HUES6 (cell line): ENCODE data around the gene CCDC70.

Experiments used
- H3K27ac ChIP-seq: 2 replicates; pipeline ENCODE4 v1.7.0; 2013; ENCODE audit warnings: low read depth, mild to moderate bottlenecking, low read length, inconsistent platforms
- H3K27me3 ChIP-seq: 2 replicates; pipeline ENCODE4 v1.6.1; 2013; ENCODE audit warnings: low read length; ENCODE audit not compliant: control insufficient read depth, insufficient read depth
- H3K36me3 ChIP-seq: 2 replicates; pipeline ENCODE4 v1.6.1; 2013; ENCODE audit warnings: low read length; ENCODE audit not compliant: control insufficient read depth, insufficient read depth
- H3K4me1 ChIP-seq: 2 replicates; pipeline ENCODE4 v1.6.1; 2013; ENCODE audit warnings: low read length; ENCODE audit not compliant: control insufficient read depth, insufficient read depth
- H3K4me3 ChIP-seq: 2 replicates; pipeline ENCODE4 v1.5.1; 2013; ENCODE audit warnings: low read depth, low read length
- H3K9ac ChIP-seq: one replicate; pipeline ENCODE4 v1.6.1; 2013; ENCODE audit warnings: mild to moderate bottlenecking, low read length
- H3K9me3 ChIP-seq: 2 replicates; pipeline ENCODE4 v1.6.1; 2013; ENCODE audit warnings: low read depth, low read length; ENCODE audit not compliant: control insufficient read depth, insufficient read depth

CCDC70 gene

DNA sequence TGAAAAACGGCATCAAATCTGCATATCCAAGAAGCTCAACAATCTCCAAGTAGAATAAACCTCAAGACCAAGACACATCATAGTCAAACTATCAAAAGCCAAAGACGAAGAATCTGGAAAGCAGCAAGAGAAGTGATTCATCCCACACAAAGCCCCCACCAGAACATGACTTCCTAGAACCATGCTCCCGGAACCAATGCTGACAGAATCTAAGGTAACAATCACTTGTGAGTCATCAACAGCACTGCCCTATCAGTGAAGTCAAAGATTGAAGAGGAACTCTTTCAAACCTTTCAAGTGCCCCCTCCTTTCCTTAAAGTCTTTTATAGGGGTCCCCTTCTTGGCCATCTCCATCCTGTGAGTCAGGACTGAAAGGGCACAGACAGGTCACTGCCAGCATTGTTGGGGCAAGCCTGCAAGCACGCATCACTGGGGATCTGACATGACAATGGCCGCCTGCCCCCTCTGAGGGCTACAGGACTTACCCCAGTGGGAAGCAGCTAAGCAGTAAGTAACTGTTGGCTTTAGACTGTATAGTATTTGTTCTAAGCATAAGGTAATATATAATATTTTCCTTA, at the start of gene CCDC70:
CCDC70 (plus strand) TSS at position 247 of the 578 bp plus-strand sequence. CDS start 3,443 bp downstream, outside the sequence.
- no peak within 1 kb of the TSS for H3K9ac ChIP-seq
- no peak within 1 kb of the TSS for H3K4me3 ChIP-seq
- no peaks in the 10 kb centered on the region for H3K27me3 ChIP-seq
- H3K27ac ChIP-seq, result no peak within 1 kb of the TSS
- no peaks in the 10 kb centered on the region for H3K9me3 ChIP-seq
- H3K4me1 ChIP-seq, result no peaks in the 10 kb centered on the region
- H3K36me3 ChIP-seq, result no peaks in the 10 kb centered on the region

DNA sequence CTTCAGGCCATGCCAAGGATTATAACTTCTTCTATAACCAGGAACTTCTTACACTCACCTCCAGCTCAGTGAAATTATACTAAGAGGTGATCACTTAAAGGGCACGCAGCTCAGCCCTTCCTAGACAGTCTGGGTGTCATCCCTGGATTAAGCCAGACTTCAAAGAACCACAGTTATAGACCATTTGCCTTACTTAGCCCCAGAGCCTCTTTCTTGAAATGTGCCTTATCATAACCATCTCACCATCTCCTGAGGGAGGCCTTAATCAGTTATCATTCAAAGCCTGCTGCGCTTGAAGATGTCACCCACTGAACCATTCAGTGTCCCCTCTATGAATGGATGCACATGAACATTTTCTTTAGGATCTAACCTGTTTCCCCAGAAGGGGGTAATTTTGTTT, 47.7 kb upstream of the CCDC70 start:
- H3K4me3 ChIP-seq, result no peak overlapping the region
- H3K4me1 ChIP-seq, result peaks cover 28% of the 10 kb centered on the region
- H3K36me3 ChIP-seq, result no peaks in the 10 kb centered on the region
- H3K9ac ChIP-seq, result no peak overlapping the region
- H3K27me3 ChIP-seq, result no peaks in the 10 kb centered on the region; the same call in 1 of the 2 replicates
- no peak overlapping the region for H3K27ac ChIP-seq
- no peaks in the 10 kb centered on the region for H3K9me3 ChIP-seq

DNA sequence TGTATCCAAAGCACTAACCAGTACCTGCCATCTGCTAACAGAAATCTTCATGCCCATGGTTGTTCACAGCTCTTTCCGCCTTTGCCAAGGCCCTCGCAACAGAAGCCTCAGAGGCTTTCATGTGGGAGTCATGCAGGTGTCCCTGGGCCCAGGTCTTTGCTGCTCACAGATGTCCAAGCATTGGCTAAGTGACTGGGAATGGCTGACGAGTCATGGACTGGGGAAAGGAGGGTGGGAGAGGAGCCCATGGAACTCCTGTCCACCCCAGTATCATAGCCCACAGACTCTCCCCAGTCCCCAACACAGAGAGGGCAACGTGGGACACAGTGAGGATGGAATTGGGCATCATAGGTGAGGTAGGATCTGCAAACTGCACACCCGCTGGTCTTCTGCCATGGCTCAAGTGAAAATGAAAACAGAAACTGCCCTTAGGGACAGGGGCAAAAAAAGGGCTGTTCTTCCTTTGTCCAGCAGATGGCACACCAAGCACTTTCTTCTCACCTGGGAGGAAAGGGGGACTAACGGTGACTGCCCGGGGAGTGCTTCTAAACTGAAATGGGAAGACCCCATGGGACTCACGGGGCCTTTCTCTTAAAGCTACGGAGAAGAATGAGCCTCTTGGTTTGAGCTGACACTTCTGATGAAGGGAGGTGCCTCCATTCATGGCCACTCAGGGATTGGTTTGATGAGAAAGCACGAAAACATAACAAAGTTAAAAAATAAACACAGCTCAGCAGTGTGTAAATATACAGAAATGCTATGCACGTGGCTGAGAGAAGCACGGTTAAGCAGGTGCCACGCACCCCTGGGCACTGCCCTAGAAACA, 46.7 kb upstream of the CCDC70 start:
- Histone ChIP-seq H3K27me3 (peaks cover 3% of the 10 kb centered on the region), H3K4me3 (peak overlapping the region; percentile 20; the same call in 1 of the 2 replicates), H3K9me3 (no peaks in the 10 kb centered on the region), H3K36me3 (no peaks in the 10 kb centered on the region), H3K4me1 (peaks cover 34% of the 10 kb centered on the region), H3K9ac (no peak overlapping the region), H3K27ac (no peak overlapping the region)

DNA sequence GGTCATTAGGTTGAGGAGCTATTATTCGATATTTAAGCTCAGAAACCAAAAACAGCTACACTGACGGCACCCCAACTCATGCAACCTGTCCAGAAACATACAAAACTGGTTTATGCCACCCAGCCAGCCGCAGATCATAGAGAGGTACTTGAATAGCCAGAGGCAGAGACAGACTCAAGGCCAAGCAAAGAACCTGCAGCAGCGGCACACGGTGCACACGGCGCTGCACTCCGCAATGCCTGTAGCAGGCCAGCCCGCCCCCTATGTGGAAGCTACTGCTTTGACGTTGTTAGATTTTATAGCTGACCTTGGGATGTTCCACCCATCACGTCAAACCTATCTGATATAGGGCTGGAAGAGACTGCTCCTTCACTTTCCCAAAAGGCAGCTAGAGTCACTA, 45.9 kb upstream of the CCDC70 start:
- Histone ChIP-seq H3K9ac (no peak overlapping the region), H3K4me1 (peaks cover 34% of the 10 kb centered on the region), H3K27ac (no peak overlapping the region), H3K36me3 (no peaks in the 10 kb centered on the region), H3K4me3 (no peak overlapping the region), H3K9me3 (no peaks in the 10 kb centered on the region), H3K27me3 (peaks cover 3% of the 10 kb centered on the region)

DNA sequence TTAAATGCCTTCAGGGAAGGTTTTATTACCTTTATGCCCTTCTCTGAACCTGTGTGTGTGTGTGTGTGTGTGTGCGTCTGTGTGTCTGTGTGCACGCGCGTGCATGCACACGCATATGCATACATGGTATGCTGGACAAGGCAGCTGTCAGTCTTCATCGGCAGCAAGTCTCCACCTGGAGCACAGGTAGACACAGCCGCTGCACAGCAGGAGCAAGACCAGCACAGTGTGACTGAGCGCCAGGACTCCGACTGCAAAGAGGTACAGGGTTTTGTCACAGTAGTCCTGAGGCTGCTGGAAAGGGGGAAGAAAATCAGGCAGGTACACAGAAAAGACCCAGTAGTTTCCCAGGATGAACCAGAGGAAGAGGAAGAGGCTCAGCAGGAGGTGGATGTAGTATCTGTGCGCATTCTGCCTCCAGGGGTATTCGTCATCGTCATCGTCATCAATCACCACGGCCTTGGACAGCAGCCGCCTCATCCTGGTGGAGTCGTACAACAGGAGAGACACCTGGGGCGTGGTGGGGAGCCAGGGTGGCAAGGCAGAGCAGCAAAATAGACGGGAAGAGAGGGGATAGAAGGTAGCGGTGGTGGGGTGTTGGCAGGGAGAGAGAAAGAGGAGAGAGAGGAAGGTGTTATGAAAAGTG, 45.0 kb upstream of the CCDC70 start:
- Histone ChIP-seq H3K36me3 (no peaks in the 10 kb centered on the region), H3K27ac (no peak overlapping the region), H3K9me3 (no peaks in the 10 kb centered on the region), H3K9ac (peak overlapping the region; percentile 23), H3K27me3 (peaks cover 3% of the 10 kb centered on the region), H3K4me1 (peaks cover 34% of the 10 kb centered on the region), H3K4me3 (no peak overlapping the region)

DNA sequence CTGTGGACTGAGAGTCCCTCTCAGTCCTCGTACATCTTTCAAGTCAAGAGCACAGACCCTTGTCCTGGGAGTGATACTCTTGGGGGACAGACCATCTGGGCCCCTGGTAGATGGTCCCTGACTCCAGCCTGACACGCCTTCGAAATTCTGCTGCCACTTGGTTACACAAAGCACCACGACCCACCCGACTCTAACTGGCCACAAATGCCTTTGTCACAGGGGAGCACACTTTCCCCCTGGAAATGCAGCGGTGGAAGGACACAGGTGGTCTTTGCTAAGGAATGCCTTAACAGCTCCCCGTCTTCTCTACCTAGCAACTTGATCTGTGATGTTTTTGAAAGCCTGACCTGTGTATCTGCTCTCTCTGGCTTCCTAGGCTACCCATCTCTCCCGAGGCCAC, 44.1 kb upstream of the CCDC70 start:
- Histone ChIP-seq H3K9me3 (no peaks in the 10 kb centered on the region), H3K9ac (no peak overlapping the region), H3K27me3 (peaks cover 3% of the 10 kb centered on the region), H3K27ac (no peak overlapping the region), H3K36me3 (no peaks in the 10 kb centered on the region), H3K4me1 (peaks cover 34% of the 10 kb centered on the region), H3K4me3 (no peak overlapping the region)

DNA sequence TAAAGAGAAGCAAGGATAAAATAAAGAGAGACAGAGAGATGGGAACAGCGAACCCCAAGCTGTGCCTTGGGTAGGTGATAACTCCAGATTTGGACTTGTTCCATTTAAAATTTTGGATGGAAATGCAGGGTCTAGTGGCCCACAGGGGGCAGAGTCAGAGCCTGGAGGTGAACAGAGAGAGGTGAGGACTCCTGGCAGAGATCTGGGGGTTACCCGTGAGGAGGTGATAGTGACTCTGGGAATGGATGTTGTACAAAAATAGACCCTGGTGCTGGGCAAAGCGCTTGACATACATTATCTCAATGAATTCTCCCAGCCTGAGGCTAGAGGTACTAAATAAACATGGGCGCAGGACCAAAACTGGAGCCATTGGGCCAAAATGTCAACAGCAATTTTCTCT, 43.5 kb upstream of the CCDC70 start:
- Histone ChIP-seq H3K4me3 (no peak overlapping the region), H3K9ac (no peak overlapping the region), H3K27me3 (peaks cover 3% of the 10 kb centered on the region), H3K4me1 (peaks cover 34% of the 10 kb centered on the region), H3K9me3 (no peaks in the 10 kb centered on the region), H3K36me3 (no peaks in the 10 kb centered on the region), H3K27ac (no peak overlapping the region)

DNA sequence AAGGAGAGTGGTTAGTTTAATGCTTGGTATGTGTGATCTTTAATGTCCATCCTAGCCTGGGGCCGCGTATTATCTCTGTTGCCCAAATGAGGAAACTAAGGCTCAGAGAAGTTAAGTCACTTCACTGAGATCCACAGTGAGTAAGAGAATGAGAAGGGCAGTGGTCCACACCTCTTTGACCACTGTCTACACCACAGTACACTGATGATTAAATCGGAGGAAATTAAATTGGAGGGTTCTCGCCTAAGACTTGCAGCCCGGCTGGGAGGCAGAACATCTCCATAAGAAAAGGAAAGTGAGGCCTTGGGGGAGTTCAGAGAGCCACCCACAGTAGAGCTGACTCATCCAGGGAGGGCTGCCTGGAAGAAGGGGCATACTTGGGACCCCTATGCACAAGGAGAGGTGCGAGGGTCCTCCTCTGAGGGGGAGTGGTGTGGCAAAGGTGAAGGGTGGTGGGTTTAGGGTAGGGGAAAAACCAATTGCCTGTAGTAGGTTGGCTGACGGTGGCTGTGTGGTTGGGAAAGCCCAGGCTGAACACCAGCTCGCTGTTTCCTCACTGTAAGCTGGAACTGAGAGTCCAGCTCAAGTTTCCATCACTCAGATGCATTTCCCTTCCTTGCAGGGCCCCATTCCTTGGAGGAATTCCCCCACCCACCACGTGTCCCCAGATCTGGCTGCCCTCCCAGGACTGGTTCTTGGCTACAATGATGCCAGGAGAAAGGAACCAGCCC, 42.8 kb upstream of the CCDC70 start:
- H3K27me3 ChIP-seq, result peaks cover 3% of the 10 kb centered on the region
- no peaks in the 10 kb centered on the region for H3K36me3 ChIP-seq
- peaks cover 34% of the 10 kb centered on the region for H3K4me1 ChIP-seq
- H3K9ac ChIP-seq, result no peak overlapping the region
- H3K27ac ChIP-seq, result no peak overlapping the region
- no peak overlapping the region for H3K4me3 ChIP-seq
- no peaks in the 10 kb centered on the region for H3K9me3 ChIP-seq

DNA sequence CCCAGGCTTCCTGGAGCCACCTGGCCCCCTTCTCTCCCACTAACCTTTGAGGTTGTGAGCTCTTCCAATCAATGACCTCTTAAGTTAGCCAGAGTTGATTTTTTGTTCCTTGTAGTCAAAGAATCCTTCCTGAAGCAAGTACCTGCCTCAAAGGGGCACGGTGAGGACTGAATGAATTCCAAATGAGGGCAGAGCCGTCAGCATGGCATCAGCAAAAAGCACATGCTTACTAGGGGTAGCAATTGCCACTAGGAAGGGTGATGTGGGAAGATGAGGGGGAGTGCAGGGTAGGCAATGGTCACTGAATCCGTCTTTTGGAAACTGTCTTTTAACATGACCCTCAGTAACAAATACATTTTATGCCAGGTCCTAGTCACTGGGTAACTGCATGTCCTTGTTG, 42.2 kb upstream of the CCDC70 start:
- Histone ChIP-seq H3K27ac (no peak overlapping the region), H3K36me3 (no peaks in the 10 kb centered on the region), H3K9me3 (no peaks in the 10 kb centered on the region), H3K4me1 (peaks cover 34% of the 10 kb centered on the region), H3K9ac (no peak overlapping the region), H3K4me3 (no peak overlapping the region), H3K27me3 (peaks cover 3% of the 10 kb centered on the region)

DNA sequence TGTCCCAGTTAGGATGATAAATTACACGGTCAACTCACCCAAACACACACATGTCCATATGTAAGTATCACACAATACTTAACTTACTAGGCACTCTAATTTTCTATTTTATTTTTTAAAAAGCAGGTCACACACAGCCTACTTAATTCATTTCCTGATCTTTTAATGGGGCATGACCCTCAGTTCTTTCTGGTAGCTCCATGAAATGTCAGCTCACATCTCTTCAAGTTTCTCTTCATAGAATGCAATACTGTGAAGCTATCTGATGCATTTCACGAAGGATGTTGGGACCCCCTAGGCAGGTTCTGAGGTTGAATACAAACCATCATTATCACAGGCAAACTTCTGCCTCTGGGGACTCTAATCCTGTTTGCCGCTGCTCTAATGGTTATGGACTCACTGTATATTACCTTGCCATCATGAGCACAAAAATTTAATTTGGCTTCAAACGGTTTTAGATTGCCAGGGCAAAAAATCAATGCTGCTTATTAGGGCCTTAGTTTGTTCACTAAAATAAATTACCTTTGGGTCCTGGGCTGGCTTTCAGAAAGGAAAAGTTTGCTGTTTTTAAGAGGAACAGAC, 41.7 kb upstream of the CCDC70 start:
- Histone ChIP-seq H3K36me3 (no peaks in the 10 kb centered on the region), H3K27me3 (peaks cover 3% of the 10 kb centered on the region), H3K4me3 (no peak overlapping the region), H3K9me3 (no peaks in the 10 kb centered on the region), H3K4me1 (peaks cover 35% of the 10 kb centered on the region), H3K27ac (no peak overlapping the region), H3K9ac (no peak overlapping the region)
